ENCODE data around the gene FFAR4. TPM values are rescaled to one million over a fixed set of nuclear protein-coding genes. Genes with fewer than 3 reads are reported as not detected.

Gene FFAR4
- total RNA-seq, 1 donor from 2014 or later, result not detected

GRCh38 chr10:93608421-93608820 lies 42.0 kb downstream of the FFAR4 start:
- intact Hi-C loops (cut with DNase I), result no loop called here
- Histone ChIP-seq H3K27me3 (no peaks in the 10 kb centered on the region), H3K4me3 (no peak overlapping the region), H3K9me3 (no peaks in the 10 kb centered on the region), H3K36me3 (no peaks in the 10 kb centered on the region), H3K27ac (no peak overlapping the region), H3K4me1 (no peaks in the 10 kb centered on the region)
- TF ChIP-seq CTCF (IDR thresholded peaks at IDR 0.05), result no peak
- DNase-seq (ENCODE audit: low spot score in 2 of 2), result no peak

GRCh38 chr10:93612311-93612710 lies 45.8 kb downstream of the FFAR4 start, which contains the start of gene PDE6C:
TSS of gene PDE6C (plus strand) at chr10:93612537. CDS start at chr10:93612726, 189 bp downstream.
- H3K9me3 ChIP-seq, result no peaks in the 10 kb centered on the region
- intact Hi-C loops (cut with DNase I), result no loop called here

GRCh38 chr10:93613126-93613525 lies 46.7 kb downstream of the FFAR4 start:
- Histone ChIP-seq H3K27me3 (no peaks in the 10 kb centered on the region), H3K4me3 (no peak overlapping the region), H3K36me3 (no peaks in the 10 kb centered on the region), H3K9me3 (no peaks in the 10 kb centered on the region), H3K4me1 (no peaks in the 10 kb centered on the region), H3K27ac (no peak overlapping the region)
- TF ChIP-seq CTCF (IDR thresholded peaks at IDR 0.05), result no peak
- intact Hi-C loops (cut with DNase I), result no loop called here
- no peak for DNase-seq (ENCODE audit: low spot score in 2 of 2)

More at GRCh38 chr10:93612311-93612710, 45.8 kb downstream of the FFAR4 start, which contains the start of gene PDE6C:
- DNase-seq (ENCODE audit: low spot score in 2 of 2), result no peak
- no peaks in the 10 kb centered on the region for H3K36me3 ChIP-seq
- H3K4me1 ChIP-seq, result no peaks in the 10 kb centered on the region
- H3K27ac ChIP-seq, result no peak within 1 kb of the TSS
- no peaks in the 10 kb centered on the region for H3K27me3 ChIP-seq
- no peak for TF ChIP-seq CTCF (IDR thresholded peaks at IDR 0.05)
- H3K4me3 ChIP-seq, result no peak within 1 kb of the TSS

GRCh38 chr10:93614101-93614825 lies 47.8 kb downstream of the FFAR4 start:
- Histone ChIP-seq H3K27me3 (no peaks in the 10 kb centered on the region), H3K36me3 (no peaks in the 10 kb centered on the region), H3K4me1 (no peaks in the 10 kb centered on the region), H3K9me3 (no peaks in the 10 kb centered on the region), H3K4me3 (no peak overlapping the region), H3K27ac (no peak overlapping the region)
- DNase-seq (ENCODE audit: low spot score in 2 of 2), result no peak
- intact Hi-C loops (cut with DNase I), result no loop called here
- TF ChIP-seq CTCF (IDR thresholded peaks at IDR 0.05), result no peak

- Histone ChIP-seq H3K36me3 (no peaks in the 10 kb centered on the region), H3K27ac (no peak overlapping the region), H3K4me1 (no peaks in the 10 kb centered on the region), H3K9me3 (no peaks in the 10 kb centered on the region), H3K27me3 (no peaks in the 10 kb centered on the region), H3K4me3 (no peak overlapping the region)
- intact Hi-C loops (cut with DNase I), result no loop called here
- no peak for TF ChIP-seq CTCF (IDR thresholded peaks at IDR 0.05)
- DNase-seq (ENCODE audit: low spot score in 2 of 2), result no peak
These were observed 49.2 kb downstream of the FFAR4 start for GRCh38 chr10:93615576-93616235.
